ENCODE data around the gene SSTR4.
"Not testable (repeated sequence)": the region's sequence is repeated elsewhere in the genome, so short reads cannot be mapped to it uniquely, and the experiment has no call there.

SSTR4 gene

GRCh38 chr20:23018432-23018831 is 16.7 kb upstream of the SSTR4 start:
- DNase-seq (ENCODE audit: low spot score): no peak

DNA sequence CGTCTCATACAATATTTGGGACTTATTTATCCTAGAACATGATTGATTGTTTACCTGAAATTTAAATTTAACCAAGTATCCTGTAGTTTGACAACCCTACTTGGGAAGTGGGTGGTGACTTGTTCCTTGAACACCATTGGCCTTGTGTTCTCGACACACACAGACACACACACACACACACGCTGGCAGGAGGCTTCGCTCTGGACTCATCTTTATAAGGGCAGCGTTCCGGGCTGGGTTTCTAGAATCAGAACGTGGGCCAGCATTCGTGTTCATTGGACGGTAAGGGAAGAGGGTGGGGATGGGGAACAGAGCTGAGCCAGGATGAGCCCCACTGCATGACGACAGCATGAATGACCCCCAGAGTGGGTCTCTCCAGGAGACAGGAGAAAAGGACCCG is 16.2 kb upstream of the SSTR4 start:
- no peak for DNase-seq (ENCODE audit: low spot score)

GRCh38 chr20:23019403-23019802 is 15.7 kb upstream of the SSTR4 start:
- DNase-seq (ENCODE audit: low spot score): no peak

DNA sequence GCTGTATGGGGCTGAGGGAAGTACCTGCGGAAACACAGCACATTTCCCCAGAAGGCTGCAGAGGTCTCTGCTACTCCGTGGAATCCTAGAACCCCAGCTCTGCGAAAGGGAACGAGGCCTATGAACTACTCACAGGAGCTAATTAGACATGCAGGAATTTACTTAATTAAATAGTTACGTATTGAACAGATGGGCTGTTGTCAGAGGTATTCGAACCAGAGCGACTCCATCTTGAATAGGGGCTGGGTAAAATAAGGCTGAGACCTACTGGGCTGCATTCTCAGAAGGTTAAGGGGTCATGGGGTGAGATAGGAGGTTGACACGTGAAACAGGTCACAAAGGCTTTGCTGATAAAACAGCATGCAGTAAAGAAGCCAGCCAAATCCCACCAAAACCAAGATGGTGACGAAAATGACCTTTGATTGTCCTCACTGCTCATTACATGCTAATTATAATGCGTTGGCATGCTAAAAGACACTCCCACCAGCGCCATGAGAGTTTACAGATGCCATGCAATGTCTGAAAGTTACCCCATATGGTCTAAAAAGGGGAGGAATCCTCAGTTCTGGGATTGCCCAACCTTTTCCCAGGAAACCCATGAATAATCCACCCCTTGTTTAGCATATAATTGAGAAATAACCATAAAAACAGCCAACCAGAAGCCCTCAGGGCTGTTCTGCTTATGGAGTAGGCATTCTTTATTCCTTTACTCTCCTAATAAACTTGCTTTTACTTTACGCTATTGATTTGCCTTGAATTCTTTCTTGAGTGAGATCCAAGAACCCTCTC is 14.7 kb upstream of the SSTR4 start:
- DNase-seq (ENCODE audit: low spot score): no peak

GRCh38 chr20:23021541-23021940 is 13.6 kb upstream of the SSTR4 start:
- no peak for DNase-seq (ENCODE audit: low spot score)

DNA sequence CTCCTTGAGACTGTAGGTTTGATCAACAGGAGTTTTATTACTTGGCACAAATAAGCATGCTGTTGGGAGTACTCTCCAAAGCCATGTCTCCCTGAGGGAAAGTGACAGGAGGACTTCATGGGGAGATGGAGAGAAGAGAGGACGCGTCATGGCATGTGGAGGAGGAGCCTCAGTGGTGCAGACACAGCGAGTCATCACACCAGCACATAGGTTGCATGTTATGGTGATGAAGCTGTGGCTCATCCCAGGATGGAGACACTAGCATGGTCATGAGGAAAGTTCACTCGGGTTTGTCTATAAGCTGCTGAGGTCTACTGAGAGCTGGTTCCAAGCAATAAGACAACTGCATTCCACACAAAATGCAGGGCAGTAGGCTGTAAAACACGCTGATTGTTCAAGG is 13.2 kb upstream of the SSTR4 start:
- peak; percentile 16 for DNase-seq (ENCODE audit: low spot score)

DNA sequence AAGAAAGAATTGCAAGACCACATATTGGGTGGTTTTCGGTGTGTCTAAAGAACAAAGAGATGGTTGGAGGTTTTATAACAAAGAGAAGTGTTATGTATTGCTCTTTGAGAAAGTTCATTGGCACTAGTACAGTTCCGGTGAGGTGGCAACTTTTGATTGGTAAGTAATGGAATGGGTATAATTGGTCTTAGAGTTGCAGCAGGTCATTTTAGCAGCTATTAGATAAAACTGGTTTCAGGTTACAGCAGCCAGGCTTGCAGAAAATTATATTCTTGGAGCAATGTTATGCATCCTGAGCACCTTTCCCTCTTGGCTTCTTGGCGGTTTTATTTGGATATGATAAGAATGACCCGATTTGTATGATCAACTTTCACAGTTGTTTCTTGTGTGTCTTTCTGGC is 12.3 kb upstream of the SSTR4 start:
- DNase-seq (ENCODE audit: low spot score): no peak

GRCh38 chr20:23023621-23024177 is 11.4 kb upstream of the SSTR4 start:
- DNase-seq (ENCODE audit: low spot score): no peak

DNA sequence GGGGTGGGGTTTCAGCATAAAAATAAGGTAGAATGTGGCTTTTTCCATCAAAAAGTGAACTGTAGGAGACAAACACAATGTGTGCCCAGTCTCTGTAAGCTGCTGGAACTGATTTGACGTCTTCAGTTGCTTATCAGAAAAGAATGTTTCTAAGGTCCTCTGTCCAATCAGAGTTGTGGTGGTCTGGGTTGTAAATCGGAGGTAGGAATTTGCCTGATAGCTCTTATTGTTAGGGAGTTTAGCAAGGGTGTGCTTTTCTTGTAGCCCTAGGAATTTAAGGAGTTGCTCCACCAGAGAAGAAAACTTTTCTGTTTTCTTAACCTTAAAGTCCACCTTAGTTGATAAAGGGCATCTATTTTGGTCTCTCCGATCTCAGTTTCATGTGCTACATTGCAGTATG is 10.4 kb upstream of the SSTR4 start:
- no peak for DNase-seq (ENCODE audit: low spot score)

- not testable (repeated sequence) for DNase-seq (ENCODE audit: low spot score)
Measured at GRCh38 chr20:23025503-23025902, 9.6 kb upstream of the SSTR4 start.

GRCh38 chr20:23027721-23028120 is 7.4 kb upstream of the SSTR4 start:
- DNase-seq (ENCODE audit: low spot score): no peak

GRCh38 chr20:23028392-23028791 is 6.7 kb upstream of the SSTR4 start:
- no peak for DNase-seq (ENCODE audit: low spot score)

GRCh38 chr20:23029324-23029723 is 5.8 kb upstream of the SSTR4 start:
- DNase-seq (ENCODE audit: low spot score): no peak

DNA sequence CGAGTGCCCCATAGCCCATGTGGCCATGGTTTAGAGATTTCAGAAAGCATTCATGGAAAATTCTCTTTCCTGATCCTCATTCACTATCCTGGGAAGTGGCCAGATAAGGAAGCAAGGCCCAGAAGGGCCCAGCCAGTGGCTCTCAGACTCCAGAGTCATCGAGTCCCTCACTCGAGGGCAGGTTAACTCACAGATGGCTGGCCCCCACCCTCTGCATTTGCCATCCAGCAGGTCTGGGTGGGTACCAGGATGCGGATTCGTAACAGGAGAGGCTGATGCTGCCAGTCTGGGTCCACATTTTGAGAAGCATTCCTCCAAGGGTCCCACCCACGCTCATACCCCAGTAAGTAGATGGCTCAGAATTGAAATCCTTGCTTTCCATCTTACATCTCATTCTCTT is 3.8 kb upstream of the SSTR4 start:
- DNase-seq (ENCODE audit: low spot score): no peak

GRCh38 chr20:23032056-23032749 is 2.9 kb upstream of the SSTR4 start:
- no peak for DNase-seq (ENCODE audit: low spot score)

- DNase-seq (ENCODE audit: low spot score): no peak
Measured at GRCh38 chr20:23032750-23033078, 2.4 kb upstream of the SSTR4 start.

DNA sequence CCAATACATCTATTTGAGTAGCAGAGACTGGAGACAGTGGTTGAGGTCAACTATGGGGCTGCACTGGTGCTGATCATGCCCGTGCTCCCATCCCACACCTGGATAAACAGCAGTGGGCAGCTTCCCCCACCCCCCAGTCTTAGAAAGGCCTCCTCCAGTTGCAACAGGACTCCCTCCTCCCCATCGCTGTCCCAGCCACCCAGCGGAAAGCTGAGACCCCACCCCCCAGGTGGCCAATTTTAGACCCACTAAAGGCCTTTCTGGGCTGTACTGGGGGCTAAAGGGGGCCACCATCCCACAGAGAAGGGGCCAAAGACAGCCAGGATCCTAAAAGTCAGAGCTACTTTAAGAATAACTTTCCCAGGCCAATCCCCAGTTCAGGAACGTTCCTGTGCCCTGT is 1.2 kb upstream of the SSTR4 start:
- DNase-seq (ENCODE audit: low spot score): no peak

- DNase-seq (ENCODE audit: low spot score): no peak
Measured at GRCh38 chr20:23035731-23036130, 619 bp downstream of the SSTR4 start.

DNA sequence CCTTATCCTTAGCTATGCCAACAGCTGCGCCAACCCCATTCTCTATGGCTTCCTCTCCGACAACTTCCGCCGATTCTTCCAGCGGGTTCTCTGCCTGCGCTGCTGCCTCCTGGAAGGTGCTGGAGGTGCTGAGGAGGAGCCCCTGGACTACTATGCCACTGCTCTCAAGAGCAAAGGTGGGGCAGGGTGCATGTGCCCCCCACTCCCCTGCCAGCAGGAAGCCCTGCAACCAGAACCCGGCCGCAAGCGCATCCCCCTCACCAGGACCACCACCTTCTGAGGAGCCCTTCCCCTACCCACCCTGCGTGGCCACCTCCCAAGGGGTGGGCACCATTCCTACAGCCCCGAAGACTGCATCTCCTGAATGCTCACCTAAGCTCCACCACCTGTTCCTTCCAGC is 1.3 kb downstream of the SSTR4 start:
- no peak for DNase-seq (ENCODE audit: low spot score)

DNA sequence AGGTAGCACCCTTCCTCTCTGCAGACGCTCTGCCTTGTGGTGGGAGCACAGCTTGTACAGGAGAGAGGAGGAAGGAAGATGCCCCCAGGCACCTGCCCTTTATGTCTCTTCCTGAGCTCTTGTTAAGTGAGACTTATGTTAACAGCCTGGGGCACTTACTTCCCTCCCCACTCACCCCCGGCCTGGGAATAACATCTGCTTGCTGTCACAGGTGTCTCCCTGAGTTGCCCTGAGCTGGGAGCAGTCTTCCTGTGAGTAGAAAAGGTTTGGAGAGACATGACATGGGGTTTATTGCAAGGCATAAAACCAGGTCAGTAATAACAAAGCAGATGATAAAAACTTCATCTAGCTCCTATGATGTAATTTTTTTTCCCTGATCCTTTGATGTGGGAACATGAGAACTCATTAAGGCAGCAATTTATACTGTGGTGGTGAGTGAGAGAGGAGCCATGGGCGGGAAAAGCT is 1.9 kb downstream of the SSTR4 start:
- no peak for DNase-seq (ENCODE audit: low spot score)

GRCh38 chr20:23039136-23039875 is 4.2 kb downstream of the SSTR4 start:
- DNase-seq (ENCODE audit: low spot score): no peak

GRCh38 chr20:23039885-23040508 is 4.9 kb downstream of the SSTR4 start:
- DNase-seq (ENCODE audit: low spot score): no peak

All from RKO (cell line).